ENCODE results near the gene CD300E. TPM values are rescaled to one million over a fixed set of nuclear protein-coding genes. Genes with fewer than 3 reads are reported as not detected.
"Not testable (repeated sequence)": the region's sequence is repeated elsewhere in the genome, so short reads cannot be mapped to it uniquely, and the experiment has no call there.

The CD300E gene
- total RNA-seq, 1 donor from 2014 or later, result 0.38 TPM

- ATAC-seq (ENCODE audit: poor library complexity); intact Hi-C loops (cut with DNase I); DNase-seq: not testable (repeated sequence)
Observed at GRCh38 chr17:74573635-74574034, 49.9 kb downstream of the CD300E start.

- no peak for DNase-seq
- intact Hi-C loops (cut with DNase I), result no loop called here
- ATAC-seq (ENCODE audit: poor library complexity), result no peak
Observed at GRCh38 chr17:74573169-74573568, 50.4 kb downstream of the CD300E start.

GRCh38 chr17:74571621-74572270, 51.8 kb downstream of the CD300E start:
- DNase-seq (no peak), ATAC-seq (ENCODE audit: poor library complexity) (no peak)
- intact Hi-C loops (cut with DNase I), result no loop called here

- intact Hi-C loops (cut with DNase I), result no loop called here
- peak; percentile 76 for DNase-seq
Observed at GRCh38 chr17:74569020-74570003, 54.2 kb downstream of the CD300E start.

GRCh38 chr17:74568106-74568873, 55.2 kb downstream of the CD300E start:
- intact Hi-C loops (cut with DNase I), result no loop called here
- DNase-seq (no peak), ATAC-seq (ENCODE audit: poor library complexity) (no peak)

More at GRCh38 chr17:74569020-74570003, 54.2 kb downstream of the CD300E start:
- ATAC-seq (ENCODE audit: poor library complexity), result peak; percentile 67

- ATAC-seq (ENCODE audit: poor library complexity) (peak; percentile 61), DNase-seq (peak; percentile 58)
- intact Hi-C loops (cut with DNase I), result no loop called here
Observed at GRCh38 chr17:74567397-74567796, 56.1 kb downstream of the CD300E start, which contains the start of gene CD300H. Gene CD300H, minus strand, starts transcription at chr17:74567509.

- DNase-seq (peak; percentile 57), ATAC-seq (ENCODE audit: poor library complexity) (no peak)
- intact Hi-C loops (cut with DNase I), result no loop called here
Observed at GRCh38 chr17:74566132-74566753, 57.3 kb downstream of the CD300E start.

GRCh38 chr17:74565126-74565525, 58.4 kb downstream of the CD300E start:
- DNase-seq (no peak), ATAC-seq (ENCODE audit: poor library complexity) (no peak)
- intact Hi-C loops (cut with DNase I), result no loop called here

GRCh38 chr17:74563358-74563757, 60.2 kb downstream of the CD300E start:
- intact Hi-C loops (cut with DNase I), result no loop called here
- DNase-seq, result no peak
- ATAC-seq (ENCODE audit: poor library complexity), result no peak

- no peak for ATAC-seq (ENCODE audit: poor library complexity)
- no peak for DNase-seq
- intact Hi-C loops (cut with DNase I), result no loop called here
Observed at GRCh38 chr17:74561586-74561985, 62.0 kb downstream of the CD300E start.

Other genes with a start within 250 kb of the CD300E start
- 30.5 TPM for gene GPRC5C, start 191.7 kb downstream of the CD300E start, total RNA-seq
- gene CD300A, start 157.1 kb downstream of the CD300E start, total RNA-seq, result 1.7 TPM
- 0.16 TPM for gene CD300LB, start 92.3 kb downstream of the CD300E start, total RNA-seq
- 1.00 TPM for gene CD300C, start 77.6 kb downstream of the CD300E start, total RNA-seq
- not detected for gene CD300H, start 56.2 kb downstream of the CD300E start, total RNA-seq
- not detected for gene CD300LD, start 31.5 kb downstream of the CD300E start, total RNA-seq
- not detected for gene CD300LF, start 89.2 kb upstream of the CD300E start, total RNA-seq
- 4.1 TPM for gene RAB37, start 113.5 kb upstream of the CD300E start, total RNA-seq
- 13.7 TPM for gene NHERF1, start 124.9 kb upstream of the CD300E start, total RNA-seq
- 18.6 TPM for gene NAT9, start 152.6 kb upstream of the CD300E start, total RNA-seq
- 0.65 TPM for gene GRIN2C, start 236.1 kb upstream of the CD300E start, total RNA-seq
- gene FDXR, start 249.3 kb upstream of the CD300E start, total RNA-seq, result 4.6 TPM

Measured in Right ventricle myocardium superior (tissue), 1 donor.